Stimulated activated CD8-positive, alpha-beta memory T cell treated with anti-CD3 and anti-CD28 coated beads, Interleukin-12 subunit alpha, Interleukin-12 subunit beta, amount 100 ng/mL, for 24 hours (primary cell): ENCODE measurements around the gene OIT3.

Experiments
- DNase-seq: peaks from one replicate; pipeline ENCODE4 v3.0.0-alpha.2; 2020; ENCODE audit errors: extremely low read depth

OIT3 gene

GRCh38 chr10:72952642-72953158 lies 59.2 kb downstream of the OIT3 start:
- DNase-seq = no peak

GRCh38 chr10:72953687-72954086 lies 60.1 kb downstream of the OIT3 start:
- DNase-seq = no peak

- DNase-seq = no peak
Observed at GRCh38 chr10:72954230-72954595, 60.7 kb downstream of the OIT3 start.

- DNase-seq = no peak
Observed at GRCh38 chr10:72954596-72955554, 61.3 kb downstream of the OIT3 start, which contains the start of gene PLA2G12B. PLA2G12B (minus strand) TSS chr10:72954806; CDS start chr10:72954685, 121 bp downstream.

GRCh38 chr10:72956001-72956400 lies 62.5 kb downstream of the OIT3 start:
- no peak for DNase-seq

GRCh38 chr10:72976886-72977285 lies 83.3 kb downstream of the OIT3 start:
- no peak for DNase-seq

GRCh38 chr10:72979709-72980108 lies 86.2 kb downstream of the OIT3 start:
- no peak for DNase-seq

- no peak for DNase-seq
Observed at GRCh38 chr10:72980348-72980747, 86.8 kb downstream of the OIT3 start.

- no peak for DNase-seq
Observed at GRCh38 chr10:72981028-72981881, 87.7 kb downstream of the OIT3 start.

GRCh38 chr10:72981882-72982529 lies 88.5 kb downstream of the OIT3 start:
- no peak for DNase-seq
